Limb (tissue), 2 donors: ENCODE measurements around the gene WNK2.
"Not testable (repeated sequence)": the region's sequence is repeated elsewhere in the genome, so short reads cannot be mapped to it uniquely, and the experiment has no call there.

Source experiments
- DNase-seq, 2 donors: peaks; one replicate each; pipeline ENCODE4 v3.0.0-alpha.2; 2016; ENCODE audit errors: extremely low spot score in 2 of 2

The WNK2 gene

DNA sequence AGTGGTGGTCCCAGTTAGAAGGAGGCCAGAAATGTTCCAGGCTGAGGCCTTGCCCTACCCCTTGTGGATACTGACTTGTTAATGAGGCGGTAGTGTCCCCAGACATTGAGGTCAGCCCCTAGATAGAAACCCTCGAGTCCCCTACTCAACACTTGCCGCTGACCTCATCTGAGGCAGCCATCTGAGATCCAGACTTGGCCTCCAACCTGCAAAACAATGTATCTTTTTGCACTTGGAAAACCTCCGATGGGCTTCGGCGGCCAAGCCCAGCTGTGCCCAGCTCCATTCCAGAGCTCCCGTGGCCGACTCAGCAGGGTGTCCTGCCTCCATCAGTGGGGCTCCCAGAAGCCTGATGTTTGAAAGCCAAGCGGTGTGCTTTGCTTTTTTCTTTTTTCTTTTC lies 122.1 kb downstream of the WNK2 start:
- DNase-seq = no peak

DNA sequence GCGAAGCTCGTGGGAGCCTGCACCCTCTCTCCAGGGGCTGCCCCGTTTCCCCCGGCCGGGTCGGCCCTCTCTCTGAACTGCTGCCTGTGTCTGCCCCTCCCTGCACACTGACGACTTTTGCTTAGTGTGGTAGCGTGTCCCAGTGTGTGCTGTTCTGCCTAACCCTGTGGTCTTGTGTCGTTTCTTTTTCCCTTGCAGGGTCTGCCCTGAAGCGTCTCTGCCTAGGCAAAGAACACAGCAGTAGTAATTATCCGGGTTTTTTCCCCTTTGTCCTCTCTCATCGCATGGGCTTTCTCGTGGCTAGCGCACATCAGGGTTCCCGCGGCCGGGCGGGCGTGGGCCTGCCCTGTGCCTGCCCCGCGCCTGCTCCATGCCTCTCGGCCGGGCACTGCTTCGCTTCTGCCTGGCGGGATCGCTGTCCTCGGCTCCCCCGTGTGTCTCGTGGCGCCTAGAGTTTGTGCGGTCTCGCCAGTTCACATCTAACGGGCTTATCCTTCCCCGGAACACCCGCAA lies 122.7 kb downstream of the WNK2 start:
- DNase-seq = no peak

DNA sequence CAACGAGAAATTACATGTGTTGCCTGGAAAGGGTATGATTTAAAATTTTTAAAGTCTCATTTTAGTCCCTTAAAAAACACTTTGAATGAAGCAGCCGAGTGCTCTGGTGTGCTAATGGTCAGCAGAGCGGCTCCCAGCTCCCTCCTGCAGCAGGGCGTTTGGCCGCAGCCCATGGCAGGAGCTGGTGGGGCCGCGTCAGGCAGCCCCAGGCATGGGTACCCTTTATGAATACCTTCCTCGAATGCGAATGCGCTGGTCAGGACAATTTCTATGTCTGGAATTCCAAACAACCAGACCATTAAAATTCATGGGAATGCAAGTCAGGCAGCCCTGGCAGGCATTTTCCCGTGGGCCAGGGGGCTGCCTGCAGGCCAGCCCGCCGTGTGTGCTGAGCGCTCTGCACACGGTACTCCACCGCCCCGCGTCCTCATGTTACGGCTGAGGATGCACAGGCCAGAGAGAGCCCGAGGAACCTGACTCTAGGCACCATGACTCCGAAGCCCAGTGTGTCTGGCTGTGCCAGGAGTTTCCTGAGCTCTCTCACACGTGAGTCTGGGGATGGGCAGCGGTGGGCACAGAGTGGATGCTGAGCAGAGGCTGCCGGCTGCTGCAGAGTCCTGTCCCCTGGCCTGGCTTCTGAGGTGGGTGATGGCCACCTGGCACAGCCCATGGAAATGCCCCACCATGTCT lies 123.7 kb downstream of the WNK2 start:
- no peak for DNase-seq

DNA sequence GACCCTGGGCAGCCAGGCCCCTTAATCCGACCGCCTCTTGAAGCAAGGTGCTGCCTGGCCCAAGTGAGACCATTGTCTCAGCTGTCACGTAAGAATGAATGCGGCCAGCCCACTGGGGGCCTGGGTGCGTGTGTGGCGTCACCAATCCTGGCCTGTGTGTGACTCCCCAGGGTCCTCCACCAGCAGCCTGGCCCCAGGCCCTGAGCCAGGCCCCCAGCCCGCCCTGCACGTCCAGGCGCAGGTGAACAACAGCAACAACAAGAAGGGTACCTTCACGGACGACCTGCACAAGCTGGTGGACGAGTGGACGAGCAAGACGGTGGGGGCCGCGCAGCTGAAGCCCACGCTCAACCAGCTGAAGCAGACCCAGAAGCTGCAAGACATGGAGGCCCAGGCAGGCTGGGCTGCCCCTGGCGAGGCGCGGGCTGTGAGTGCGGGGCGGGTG lies 124.2 kb downstream of the WNK2 start:
- DNase-seq = no peak

DNA sequence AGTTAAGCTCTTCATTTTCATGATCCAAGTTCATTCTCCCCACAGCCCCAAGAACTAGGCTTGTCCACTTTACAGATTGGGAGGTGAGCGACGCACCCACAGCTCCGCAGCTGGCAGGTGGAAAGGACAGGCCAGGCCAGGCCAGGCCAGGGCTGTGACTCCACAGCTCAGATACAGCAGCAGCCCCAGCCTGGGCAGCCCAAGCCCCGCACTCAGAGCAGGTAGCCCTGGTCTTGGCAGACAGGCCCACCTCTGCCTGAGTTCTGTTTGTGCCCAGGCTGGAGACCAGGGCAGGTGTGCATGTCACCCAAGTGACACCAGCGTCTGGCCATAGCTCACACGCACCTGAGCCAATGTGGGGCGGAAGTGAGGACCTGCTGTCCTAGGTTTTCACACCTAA lies 124.7 kb downstream of the WNK2 start:
- no peak for DNase-seq

DNA sequence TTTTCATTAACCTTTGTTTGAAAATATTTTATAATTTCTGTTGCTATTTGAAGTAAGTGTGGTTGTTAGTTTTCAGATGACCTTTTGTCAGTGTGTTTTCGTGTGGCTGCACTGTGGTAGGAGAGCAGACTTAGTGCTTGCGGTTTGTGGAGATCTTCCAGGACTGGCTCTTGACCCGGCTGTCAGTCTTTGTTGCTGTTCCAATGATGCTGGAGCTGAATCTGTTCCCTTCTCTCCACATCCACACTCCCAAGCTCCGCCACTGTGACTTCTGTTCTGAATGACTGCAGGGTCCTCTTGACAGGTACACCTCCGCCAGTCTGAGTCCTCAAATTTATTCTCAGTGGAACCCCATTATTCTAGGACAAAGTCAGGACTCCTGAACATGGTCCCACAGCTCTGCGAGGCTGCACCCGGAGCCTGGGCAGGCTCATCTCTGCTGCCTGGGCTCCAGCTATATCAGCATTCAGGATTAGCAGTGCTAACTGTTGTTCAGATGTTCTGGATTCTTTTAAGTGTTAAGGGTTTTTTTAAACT lies 126.0 kb downstream of the WNK2 start:
- DNase-seq = no peak

DNA sequence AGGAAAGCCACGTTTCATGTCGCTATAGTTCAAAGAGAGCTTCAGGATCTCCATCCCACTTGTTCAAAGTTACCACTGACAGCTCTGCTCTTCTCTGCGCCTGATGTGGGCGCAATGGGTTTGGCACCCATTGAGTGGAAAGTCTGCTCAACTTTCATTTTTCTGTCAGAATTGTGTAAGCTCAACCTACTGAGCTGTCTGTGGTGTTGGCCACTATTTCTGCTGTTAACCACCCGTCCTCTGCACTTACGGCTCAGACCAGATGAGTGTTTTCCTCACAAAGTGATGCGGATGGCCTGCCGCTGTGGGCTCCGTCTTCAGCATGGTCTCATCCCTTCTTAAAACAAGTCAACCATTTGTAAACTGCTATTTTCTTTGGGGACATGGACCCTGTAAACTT lies 131.2 kb downstream of the WNK2 start:
- no peak for DNase-seq

DNA sequence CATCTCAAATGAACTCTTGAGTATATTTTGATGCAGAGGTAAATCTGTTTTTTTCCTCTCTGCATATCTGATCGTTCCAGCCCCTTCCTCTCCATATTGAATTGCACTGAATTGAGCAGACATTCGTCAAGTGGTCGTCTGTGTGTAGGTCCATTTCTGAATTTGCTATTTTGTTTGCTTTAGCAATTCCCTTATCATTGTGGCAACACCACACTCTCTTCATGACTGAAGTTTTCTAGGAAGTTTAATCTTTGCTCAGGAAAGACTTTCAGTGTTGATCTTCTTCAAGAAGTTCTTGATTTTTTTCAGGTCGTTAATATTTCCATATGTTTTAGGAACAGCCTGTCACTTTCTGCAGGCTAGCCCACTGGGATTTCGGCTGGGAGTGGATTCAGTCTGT lies 132.0 kb downstream of the WNK2 start:
- no peak for DNase-seq

DNA sequence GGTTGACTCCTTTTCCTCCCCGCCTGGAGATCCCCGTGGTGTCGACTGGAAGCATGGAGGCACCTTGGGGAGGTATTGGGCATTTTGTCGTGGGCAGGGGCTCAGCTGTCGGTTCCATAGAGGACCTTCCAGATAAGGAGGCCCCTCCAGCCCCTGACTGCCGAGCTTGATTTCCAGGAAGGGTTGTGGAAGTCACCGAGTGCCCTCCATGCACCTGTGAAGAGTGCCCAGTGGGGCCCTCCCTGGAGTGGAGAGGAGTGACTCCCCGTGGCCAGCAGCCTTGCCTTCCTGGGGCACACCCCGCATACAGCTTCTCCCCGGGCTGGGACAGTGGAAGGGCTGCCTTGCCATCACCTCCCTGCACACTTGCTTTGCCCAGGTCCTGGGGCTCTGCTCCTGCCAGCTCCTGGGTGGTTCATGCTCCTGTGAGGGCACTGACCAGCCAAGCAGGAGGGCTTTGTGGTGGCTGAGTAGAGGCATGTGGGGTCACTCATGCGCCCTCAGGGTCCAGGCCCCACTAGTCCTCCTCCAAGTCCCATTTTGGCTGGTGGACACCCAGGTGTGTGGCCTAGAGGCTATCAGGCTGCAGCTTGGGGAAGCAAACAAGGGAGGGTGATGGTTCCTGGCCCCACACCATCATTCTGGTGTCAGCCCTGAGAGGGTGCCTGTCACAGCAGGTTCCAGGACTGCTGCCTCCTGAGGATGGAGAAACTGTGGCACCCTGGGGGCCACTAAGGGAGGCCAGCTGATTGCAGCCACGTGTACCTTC lies 133.0 kb downstream of the WNK2 start:
- no peak for DNase-seq

DNA sequence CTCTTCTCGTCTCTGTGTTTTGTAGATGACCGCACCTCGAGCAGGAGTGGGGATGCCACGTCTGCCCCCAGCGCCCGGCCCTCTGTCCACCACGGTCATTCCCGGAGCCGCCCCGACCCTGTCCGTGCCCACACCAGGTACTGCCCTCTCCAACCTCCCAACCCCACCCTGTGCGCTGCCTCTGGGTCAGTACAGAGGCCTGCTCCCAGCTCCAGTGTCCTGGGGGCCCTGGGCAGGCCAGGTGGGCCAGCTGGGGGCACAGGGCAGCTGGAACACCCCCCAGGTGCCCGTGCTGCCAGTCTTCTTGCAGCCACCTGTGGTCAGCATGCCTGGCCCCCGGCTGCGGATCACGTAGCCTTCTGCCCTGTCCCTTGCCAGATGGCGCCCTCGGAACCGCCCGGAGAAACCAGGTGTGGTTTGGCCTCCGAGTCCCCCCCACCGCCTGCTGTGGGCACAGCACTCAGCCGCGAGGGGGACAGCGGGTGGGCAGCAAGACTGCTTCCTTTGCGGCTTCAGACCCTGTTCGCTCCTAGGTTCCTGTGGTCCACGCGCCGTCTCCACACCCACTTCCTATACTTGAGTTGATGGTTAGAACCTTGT lies 133.7 kb downstream of the WNK2 start:
- no peak for DNase-seq

DNA sequence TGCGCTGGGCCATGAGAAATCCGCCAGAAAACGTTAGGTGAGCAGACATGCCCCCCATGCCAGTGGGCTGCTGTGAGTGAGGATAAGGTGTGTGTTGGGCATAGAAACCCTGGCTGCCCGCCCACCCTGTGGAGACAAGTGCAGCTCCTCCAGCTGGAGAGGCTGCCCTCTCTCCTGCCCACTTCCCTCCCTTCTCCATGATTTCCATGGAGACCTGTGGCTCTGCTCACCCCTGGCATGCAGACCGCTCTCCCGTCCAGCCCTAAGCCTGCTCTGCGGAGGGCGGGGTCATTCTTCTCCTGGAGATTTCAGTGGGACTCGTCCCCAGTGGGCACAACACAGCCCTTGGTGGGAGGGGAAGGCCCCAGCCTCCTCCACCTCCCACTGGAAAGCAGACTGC lies 134.5 kb downstream of the WNK2 start:
- DNase-seq = no peak

DNA sequence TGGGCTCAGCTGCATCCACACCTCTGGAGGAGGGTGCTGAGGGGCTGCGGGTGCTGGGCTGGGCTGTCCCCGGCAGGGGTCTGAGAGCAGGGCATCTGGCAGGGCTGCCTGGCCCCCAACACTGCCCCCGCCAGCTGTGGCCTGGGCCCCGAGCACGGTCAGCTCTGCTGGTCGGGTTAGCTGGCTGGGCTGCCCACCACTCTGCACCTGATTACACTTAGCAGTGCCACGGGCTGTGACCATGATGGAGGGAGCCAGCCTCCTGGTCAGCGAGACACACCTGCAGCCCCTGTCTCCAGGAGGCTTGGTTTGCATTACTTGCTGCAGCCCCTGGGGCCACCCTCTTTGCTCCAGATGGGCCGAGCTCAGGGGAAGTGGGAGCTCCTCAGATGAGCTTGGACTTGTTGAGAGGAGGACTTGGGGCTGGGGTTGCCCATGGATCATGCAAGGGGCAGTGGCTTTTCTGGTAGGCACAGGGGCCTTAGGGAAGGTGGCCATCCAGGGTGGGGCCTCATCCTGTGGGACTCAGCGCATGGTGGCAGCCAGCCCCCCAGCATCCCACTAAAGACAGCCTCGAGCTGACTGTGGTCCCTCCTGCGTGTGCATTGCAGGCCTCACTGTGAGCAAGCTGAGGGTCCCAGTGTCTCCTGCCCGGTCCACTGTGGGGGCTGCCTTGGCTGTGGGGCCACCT lies 135.5 kb downstream of the WNK2 start:
- DNase-seq = no peak

DNA sequence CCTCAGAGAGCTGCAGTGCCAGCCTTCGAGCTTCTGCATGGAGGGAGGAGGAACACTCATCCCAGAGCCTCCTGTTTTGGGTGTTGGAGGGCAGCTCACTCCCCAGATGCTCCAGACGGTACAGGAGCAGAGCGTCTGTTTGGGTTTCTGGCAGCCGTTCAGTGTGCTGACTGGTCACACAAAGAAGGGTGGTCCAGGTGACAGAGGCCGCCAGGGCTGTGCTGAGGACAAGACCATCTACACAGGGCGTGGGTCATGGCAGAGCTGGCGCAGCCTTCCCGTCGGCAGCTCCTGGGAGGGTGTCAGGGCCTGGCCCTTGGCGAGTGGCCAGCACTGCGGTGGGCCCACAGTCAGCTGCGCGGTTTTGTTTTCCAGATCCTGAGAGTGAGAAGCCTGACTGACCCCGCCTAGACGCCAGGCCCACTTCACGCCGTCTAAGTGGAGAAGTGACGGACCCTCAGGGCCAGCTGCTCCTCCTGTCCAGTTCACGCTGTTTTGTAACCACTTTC lies 136.1 kb downstream of the WNK2 start:
- DNase-seq = no peak

DNA sequence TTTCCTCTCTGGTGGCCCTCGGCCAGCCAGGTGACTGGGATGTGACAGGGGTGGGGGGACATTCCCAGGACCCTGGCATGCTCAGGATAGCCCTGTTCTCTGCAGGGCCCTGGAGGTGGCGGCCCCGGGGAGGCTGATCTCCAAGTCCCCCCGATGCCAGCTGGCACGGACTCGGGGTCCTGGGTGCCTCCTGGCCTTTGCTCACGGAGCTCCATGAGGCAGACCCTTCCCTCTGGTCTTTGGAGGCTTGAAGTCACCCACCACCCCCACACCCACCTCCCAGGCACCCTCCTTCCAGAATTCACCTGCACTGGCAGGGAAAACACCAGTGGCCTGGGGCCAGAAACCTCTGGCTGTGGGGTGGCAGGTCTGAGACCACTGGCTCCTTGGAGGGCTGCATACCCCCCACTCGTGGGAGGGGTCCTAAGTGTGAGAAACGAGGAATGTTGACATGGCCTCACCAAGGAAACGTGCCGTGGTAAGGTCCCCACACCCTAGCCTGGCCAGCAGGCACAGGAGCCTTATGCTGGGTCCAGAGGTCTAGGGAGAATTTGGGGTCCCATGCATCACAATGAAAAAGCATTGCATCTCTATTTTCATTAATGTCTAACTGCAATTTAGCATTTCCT lies 136.8 kb downstream of the WNK2 start:
- no peak for DNase-seq

DNA sequence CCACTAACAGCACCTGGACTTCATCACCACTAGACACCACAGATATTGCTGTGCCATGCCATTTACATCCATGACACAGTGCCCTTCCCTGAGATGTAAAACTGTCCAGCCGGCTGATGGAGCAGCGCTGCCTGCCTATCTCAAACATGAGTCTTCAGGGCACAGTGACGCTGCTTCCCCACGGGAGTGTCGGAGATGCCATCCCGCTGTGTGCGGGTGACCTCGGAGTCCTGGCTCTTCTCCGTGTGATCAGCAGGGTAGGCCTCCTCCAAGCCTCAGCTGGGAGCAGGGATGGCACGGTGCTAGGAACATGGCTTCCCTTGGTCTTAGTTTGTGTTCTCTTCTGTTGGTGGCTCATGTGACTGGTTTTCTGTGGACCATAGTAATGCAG lies 137.3 kb downstream of the WNK2 start:
- no peak for DNase-seq

DNA sequence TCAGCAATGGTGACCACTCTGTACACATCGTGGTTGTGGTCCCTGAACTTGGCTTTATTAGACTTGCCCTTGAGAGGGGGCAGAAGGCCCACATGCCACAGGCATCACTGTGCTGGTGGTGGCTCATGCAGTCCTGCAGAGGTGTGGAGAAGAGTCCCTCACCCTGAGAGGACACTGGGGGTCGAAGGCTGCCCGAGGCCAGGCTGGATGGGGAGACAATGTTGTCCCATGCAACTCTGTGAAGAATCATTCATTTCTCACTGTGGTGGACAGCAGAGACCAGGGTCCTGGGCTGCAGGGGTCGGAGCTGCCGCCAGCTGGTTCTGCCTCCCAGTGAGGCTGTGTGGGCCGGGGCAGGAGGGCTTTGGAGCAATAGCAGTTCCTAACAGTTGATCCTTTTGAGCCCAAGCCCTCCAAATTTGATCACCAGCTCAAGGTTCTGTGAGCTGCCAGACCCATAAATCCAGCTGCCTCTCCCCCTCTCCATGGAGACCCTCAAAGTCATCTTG lies 139.6 kb downstream of the WNK2 start:
- not testable (repeated sequence) for DNase-seq

DNA sequence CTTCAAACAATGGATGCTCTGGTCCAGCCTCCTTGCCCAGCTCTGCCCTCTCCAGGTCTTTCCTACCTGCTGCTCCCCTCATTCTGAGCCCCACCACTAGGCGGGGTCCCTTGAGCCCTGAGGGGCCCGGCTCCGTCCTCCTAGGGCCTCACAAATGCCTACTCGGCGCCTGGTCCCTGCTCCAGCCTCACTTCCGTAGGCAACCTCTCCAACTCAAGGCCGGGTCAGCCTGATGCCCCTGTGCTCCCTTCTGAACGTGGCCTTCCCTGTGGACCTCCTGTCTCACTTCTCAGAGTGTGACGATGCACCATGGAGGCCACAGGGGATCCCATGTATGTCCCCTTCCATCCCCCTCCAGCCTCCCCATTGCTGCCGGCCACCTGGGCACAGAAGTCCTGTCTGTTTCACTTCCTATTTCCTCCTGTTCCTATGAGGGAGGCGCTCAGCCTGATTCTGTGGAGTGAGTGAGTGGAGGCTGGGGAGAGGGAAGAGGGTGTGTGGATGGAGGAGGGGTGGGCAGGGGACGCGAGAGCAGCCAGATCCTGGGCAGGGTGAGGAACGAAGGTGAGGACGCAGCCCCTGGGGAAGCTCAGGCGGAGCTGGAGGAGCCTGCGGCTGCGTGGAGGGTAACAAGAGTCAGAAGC lies 140.4 kb downstream of the WNK2 start:
- DNase-seq = no peak

DNA sequence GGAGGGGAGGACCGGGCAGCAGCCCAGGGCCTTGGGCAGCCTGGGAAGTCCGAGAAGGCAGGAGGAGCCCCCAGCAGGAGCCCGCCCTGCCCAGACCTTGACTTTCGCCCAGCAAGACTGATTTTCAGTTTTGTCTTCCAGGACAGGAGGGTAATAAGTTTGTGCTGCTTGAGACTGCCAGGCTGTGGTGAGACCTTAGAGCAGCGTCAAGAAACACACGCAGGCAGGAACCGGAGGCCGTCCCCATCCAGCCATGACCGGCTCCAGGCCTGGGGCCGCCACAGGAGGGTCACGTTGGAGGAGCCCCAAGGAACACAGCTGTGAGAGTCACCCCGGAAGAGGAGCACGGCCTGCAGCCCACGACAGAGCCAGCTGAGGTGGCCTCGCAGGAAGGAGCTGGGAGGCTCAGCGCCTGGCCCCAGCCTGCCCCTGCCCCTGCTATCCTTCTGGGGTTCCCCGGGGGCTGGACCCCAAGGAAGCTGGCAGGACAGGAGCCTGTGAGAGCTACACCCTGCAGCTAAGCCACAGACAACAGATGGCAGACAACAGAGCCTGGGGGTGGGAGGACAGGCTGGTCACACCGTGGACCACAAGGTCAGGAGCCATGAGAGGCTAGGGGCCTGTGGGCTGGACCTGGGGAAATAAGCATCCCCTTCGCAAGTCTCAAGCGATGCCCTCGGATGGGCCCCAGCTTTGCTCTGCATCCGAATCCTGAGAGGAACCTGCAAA lies 141.5 kb downstream of the WNK2 start:
- no peak for DNase-seq

DNA sequence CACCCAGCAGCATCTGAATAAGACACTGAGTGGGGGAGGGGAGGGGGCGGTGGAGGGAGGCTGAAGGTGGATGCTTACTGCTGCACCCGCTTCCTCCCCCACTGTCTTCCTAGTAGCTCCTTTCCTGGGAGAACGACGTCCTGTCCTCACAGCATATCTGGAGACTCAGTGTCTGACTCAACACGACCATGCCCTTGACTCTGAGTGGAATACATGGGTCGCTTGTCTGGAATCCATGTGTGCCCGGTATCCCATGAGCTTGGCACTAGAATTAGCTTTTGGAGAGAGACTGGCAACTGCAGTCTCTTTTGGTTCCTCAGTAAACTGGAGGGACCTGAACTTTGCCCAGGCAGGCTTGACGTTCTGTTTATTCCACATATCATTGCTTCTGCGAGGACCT lies 142.1 kb downstream of the WNK2 start:
- DNase-seq = no peak

DNA sequence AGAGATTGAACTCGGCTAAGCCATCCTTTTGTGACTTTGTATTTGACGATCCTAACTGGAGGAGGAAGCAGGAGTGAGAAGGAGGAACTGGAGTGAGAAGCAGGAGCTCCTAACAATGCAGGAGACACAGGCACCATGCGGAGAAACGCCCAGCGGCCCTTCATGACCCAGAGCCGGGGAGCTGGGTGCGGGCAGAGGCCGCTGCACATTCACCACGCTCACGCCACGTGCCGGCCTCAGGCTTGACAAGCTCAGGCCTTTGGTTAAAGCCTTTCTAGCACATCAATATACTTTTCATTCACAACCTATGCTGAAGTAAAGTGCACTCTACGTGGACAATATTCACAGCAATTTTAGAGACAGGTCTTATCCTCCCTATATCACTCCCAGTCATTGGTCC lies 142.7 kb downstream of the WNK2 start:
- no peak for DNase-seq
